HFFc6 (cell line): ENCODE data around the gene TMEM114. TPM values are rescaled to one million over a fixed set of nuclear protein-coding genes. Genes with fewer than 3 reads are reported as not detected.

Experiments used
- DNase-seq: peaks from one replicate; pipeline ENCODE4 v3.0.0-alpha.2; 2018
- H3K27ac Mint-ChIP-seq: 2 replicates; pipeline ENCODE4 v1.8.0; 2020; ENCODE audit warnings: mild to moderate bottlenecking, mixed read lengths
- H3K27me3 Mint-ChIP-seq: 2 replicates; pipeline ENCODE4 v1.8.0; 2021; ENCODE audit warnings: mild to moderate bottlenecking, moderate library complexity, mixed read lengths; ENCODE audit not compliant: insufficient read depth
- H3K36me3 Mint-ChIP-seq: 2 replicates; pipeline ENCODE4 v1.8.0; 2021; ENCODE audit warnings: low read depth, mixed read lengths
- H3K4me1 Mint-ChIP-seq: 2 replicates; pipeline ENCODE4 v1.8.0; 2020; ENCODE audit warnings: low read depth, mixed read lengths
- H3K4me3 Mint-ChIP-seq: 2 replicates; pipeline ENCODE4 v1.8.0; 2020; ENCODE audit warnings: mild to moderate bottlenecking, moderate library complexity, mixed read lengths
- H3K9me3 Mint-ChIP-seq: 2 replicates; pipeline ENCODE4 v1.8.0; 2020; ENCODE audit warnings: mild to moderate bottlenecking, mixed read lengths
- CTCF ChIP-seq: fragments of 200-600 bp; sonication (generic); IDR thresholded peaks from 2 replicates; pipeline ENCODE4 v1.5.0; 2021; ENCODE audit warnings: antibody characterized with exemption, mild to moderate bottlenecking
- total RNA-seq, 6 experiments: library from RNA; stranded (reverse); fragmentation: NEBNext Ultra II Directional; extraction: Animal tissue kit (Norgen Biotek cat#: 25700); gene quantifications; 2 replicates in 1 of 6; 3 replicates in 5 of 6; pipeline ENCODE4 v1.2.3, GENCODE V29; 2021

Gene TMEM114
- total RNA-seq, 6 experiments from 2014 or later, result not detected

- Mint-ChIP-seq H3K4me3 (no peak overlapping the region), H3K27ac (no peak overlapping the region), H3K4me1 (peaks cover 22% of the 10 kb centered on the region), H3K9me3 (no peaks in the 10 kb centered on the region), H3K36me3 (peaks cover 25% of the 10 kb centered on the region), H3K27me3 (no peaks in the 10 kb centered on the region; the same call in 1 of the 2 replicates)
- DNase-seq, result no peak
- TF ChIP-seq CTCF, result no peak
Measured at GRCh38 chr16:8625491-8626087, 35.3 kb upstream of the TMEM114 start.

- peak; percentile 48 for DNase-seq
- H3K4me1 Mint-ChIP-seq, result peaks cover 28% of the 10 kb centered on the region
- peak overlapping the region; percentile 72 for H3K27ac Mint-ChIP-seq
- H3K4me3 Mint-ChIP-seq, result peak overlapping the region; percentile 96
- no peaks in the 10 kb centered on the region for H3K9me3 Mint-ChIP-seq
- TF ChIP-seq CTCF, result no peak
- peaks cover 4% of the 10 kb centered on the region; the same call in 1 of the 2 replicates for H3K27me3 Mint-ChIP-seq
- H3K36me3 Mint-ChIP-seq, result peaks cover 16% of the 10 kb centered on the region
Measured at GRCh38 chr16:8623634-8624033, 33.3 kb upstream of the TMEM114 start.

GRCh38 chr16:8622315-8622656, 32.0 kb upstream of the TMEM114 start:
- Mint-ChIP-seq H3K9me3 (no peaks in the 10 kb centered on the region), H3K27ac (peak overlapping the region; percentile 96), H3K4me1 (peaks cover 32% of the 10 kb centered on the region), H3K36me3 (peaks cover 6% of the 10 kb centered on the region), H3K27me3 (peaks cover 6% of the 10 kb centered on the region; the same call in 1 of the 2 replicates), H3K4me3 (peak overlapping the region; percentile 96)
- no peak for TF ChIP-seq CTCF
- no peak for DNase-seq

GRCh38 chr16:8621572-8622314, 31.4 kb upstream of the TMEM114 start, which contains the start of gene METTL22:
TSS of gene METTL22 (plus strand) at chr16:8621698. CDS start at chr16:8625666, 3,968 bp downstream.
- TF ChIP-seq CTCF, result no peak
- peak within 1 kb of the TSS; percentile 96 for H3K4me3 Mint-ChIP-seq
- no peaks in the 10 kb centered on the region for H3K9me3 Mint-ChIP-seq
- peak within 1 kb of the TSS; percentile 96 for H3K27ac Mint-ChIP-seq
- H3K36me3 Mint-ChIP-seq, result peaks cover under 1% of the 10 kb centered on the region; the same call in 1 of the 2 replicates
- peaks cover 10% of the 10 kb centered on the region; the same call in 1 of the 2 replicates for H3K27me3 Mint-ChIP-seq
- peaks cover 32% of the 10 kb centered on the region for H3K4me1 Mint-ChIP-seq
- DNase-seq, result peak; percentile 72

GRCh38 chr16:8621222-8621571, 30.9 kb upstream of the TMEM114 start:
- H3K9me3 Mint-ChIP-seq, result no peaks in the 10 kb centered on the region
- H3K27me3 Mint-ChIP-seq, result peaks cover 13% of the 10 kb centered on the region
- DNase-seq, result no peak
- H3K27ac Mint-ChIP-seq, result no peak overlapping the region
- peak overlapping the region; percentile 96 for H3K4me3 Mint-ChIP-seq
- peaks cover 32% of the 10 kb centered on the region for H3K4me1 Mint-ChIP-seq
- H3K36me3 Mint-ChIP-seq, result no peaks in the 10 kb centered on the region
- no peak for TF ChIP-seq CTCF
